Osteoblast (primary cell): Measurements from ENCODE around the gene DKK2. TPM values are rescaled to one million over a fixed set of nuclear protein-coding genes. Genes with fewer than 3 reads are reported as not detected.

Source experiments
- DNase-seq: peaks from one replicate; pipeline ENCODE4 v3.0.0; 2011; ENCODE audit warnings: low spot score, mixed read lengths; ENCODE audit not compliant: insufficient read length; ENCODE audit errors: missing footprints
- H2AFZ ChIP-seq: 2 replicates; pipeline ENCODE4 v1.6.0; 2011; ENCODE audit warnings: mild to moderate bottlenecking, low read length
- H3K27ac ChIP-seq: 2 replicates; pipeline ENCODE4 v1.5.1; 2011; ENCODE audit warnings: mild to moderate bottlenecking, low read depth, low read length, moderate library complexity
- H3K27me3 ChIP-seq: 2 replicates; pipeline ENCODE4 v1.6.0; 2012; ENCODE audit warnings: mild to moderate bottlenecking, control low read depth, inconsistent platforms, low read length, moderate library complexity; ENCODE audit not compliant: insufficient read depth
- H3K36me3 ChIP-seq: 2 replicates; pipeline ENCODE4 v1.5.1; 2011; ENCODE audit warnings: mild to moderate bottlenecking, low read length, control low read depth, moderate library complexity; ENCODE audit not compliant: insufficient read depth
- H3K4me1 ChIP-seq: 2 replicates; pipeline ENCODE4 v1.5.1; 2011; ENCODE audit warnings: mild to moderate bottlenecking, low read length, control low read depth, moderate library complexity; ENCODE audit not compliant: insufficient read depth
- H3K4me2 ChIP-seq: 2 replicates; pipeline ENCODE4 v1.6.0; 2011; ENCODE audit warnings: mild to moderate bottlenecking, low read length; ENCODE audit not compliant: insufficient read depth
- H3K4me3 ChIP-seq: fragments of 200-600 bp; sonication (generic); 3 replicates; pipeline ENCODE4 v1.5.1; 2012; ENCODE audit warnings: mild to moderate bottlenecking, low read length, inconsistent platforms; ENCODE audit not compliant: insufficient read depth
- H3K79me2 ChIP-seq: 2 replicates; pipeline ENCODE4 v1.6.0; 2012; ENCODE audit warnings: mild to moderate bottlenecking, low read length, control low read depth, inconsistent platforms; ENCODE audit not compliant: insufficient read depth
- H3K9me3 ChIP-seq: 2 replicates; pipeline ENCODE4 v1.5.1; 2011; ENCODE audit warnings: low read depth, low read length, control low read depth
- H4K20me1 ChIP-seq: 2 replicates; pipeline ENCODE4 v1.6.0; 2012; ENCODE audit warnings: mild to moderate bottlenecking, low read length, control low read depth; ENCODE audit not compliant: insufficient read depth
- total RNA-seq: library from RNA; depleted of rRNA; stranded (reverse); fragments of >200 nt; gene quantifications from 2 replicates; pipeline ENCODE4 v1.2.3, GENCODE V29; 2012
- TF ChIP-seq, protein P1 (sequence below): IDR thresholded peaks from 2 replicates; pipeline ENCODE4 v1.5.1; 2011; ENCODE audit warnings: mild to moderate bottlenecking, low read depth, low read length, moderate library complexity; ENCODE audit errors: extremely low read depth

The DKK2 gene
- total RNA-seq, 1 donor: not detected

DNA sequence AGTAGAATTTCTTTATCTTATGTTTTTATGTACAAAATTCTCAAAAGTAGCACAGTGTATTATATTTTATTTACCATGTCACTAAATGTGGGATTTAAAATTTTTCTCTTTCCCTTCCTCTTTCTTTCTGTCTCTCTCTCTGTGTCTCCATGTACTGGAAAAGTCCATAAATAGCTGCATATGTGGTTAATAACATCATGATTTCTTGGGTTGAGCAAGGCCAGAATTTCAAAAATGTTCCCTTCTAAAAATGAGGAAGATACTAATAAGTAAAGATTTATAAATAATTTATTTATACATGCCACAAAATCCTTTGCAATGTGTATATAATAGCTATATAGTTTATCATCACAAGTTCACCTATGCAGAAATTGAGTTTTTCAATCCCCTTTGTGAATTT, 29.1 kb upstream of the DKK2 start:
- no peaks in the 10 kb centered on the region for H3K27me3 ChIP-seq
- H2AFZ ChIP-seq: no peak overlapping the region
- TF ChIP-seq, protein P1, sequence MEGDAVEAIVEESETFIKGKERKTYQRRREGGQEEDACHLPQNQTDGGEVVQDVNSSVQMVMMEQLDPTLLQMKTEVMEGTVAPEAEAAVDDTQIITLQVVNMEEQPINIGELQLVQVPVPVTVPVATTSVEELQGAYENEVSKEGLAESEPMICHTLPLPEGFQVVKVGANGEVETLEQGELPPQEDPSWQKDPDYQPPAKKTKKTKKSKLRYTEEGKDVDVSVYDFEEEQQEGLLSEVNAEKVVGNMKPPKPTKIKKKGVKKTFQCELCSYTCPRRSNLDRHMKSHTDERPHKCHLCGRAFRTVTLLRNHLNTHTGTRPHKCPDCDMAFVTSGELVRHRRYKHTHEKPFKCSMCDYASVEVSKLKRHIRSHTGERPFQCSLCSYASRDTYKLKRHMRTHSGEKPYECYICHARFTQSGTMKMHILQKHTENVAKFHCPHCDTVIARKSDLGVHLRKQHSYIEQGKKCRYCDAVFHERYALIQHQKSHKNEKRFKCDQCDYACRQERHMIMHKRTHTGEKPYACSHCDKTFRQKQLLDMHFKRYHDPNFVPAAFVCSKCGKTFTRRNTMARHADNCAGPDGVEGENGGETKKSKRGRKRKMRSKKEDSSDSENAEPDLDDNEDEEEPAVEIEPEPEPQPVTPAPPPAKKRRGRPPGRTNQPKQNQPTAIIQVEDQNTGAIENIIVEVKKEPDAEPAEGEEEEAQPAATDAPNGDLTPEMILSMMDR: no peak
- H3K27ac ChIP-seq: no peak overlapping the region
- H3K9me3 ChIP-seq: no peaks in the 10 kb centered on the region
- no peak for DNase-seq
- H3K36me3 ChIP-seq: no peaks in the 10 kb centered on the region
- H4K20me1 ChIP-seq: no peaks in the 10 kb centered on the region
- H3K79me2 ChIP-seq: no peaks in the 10 kb centered on the region
- peaks cover 8% of the 10 kb centered on the region for H3K4me1 ChIP-seq
- H3K4me3 ChIP-seq: no peak overlapping the region
- H3K4me2 ChIP-seq: no peak overlapping the region

GRCh38 chr4:107060388-107060787, 24.3 kb upstream of the DKK2 start:
- Histone ChIP-seq H3K4me1 (no peaks in the 10 kb centered on the region), H3K36me3 (no peaks in the 10 kb centered on the region), H3K79me2 (no peaks in the 10 kb centered on the region), H3K9me3 (no peaks in the 10 kb centered on the region), H2AFZ (no peak overlapping the region), H3K4me2 (peak overlapping the region; percentile 32), H3K27ac (no peak overlapping the region), H3K27me3 (no peaks in the 10 kb centered on the region), H3K4me3 (no peak overlapping the region), H4K20me1 (no peaks in the 10 kb centered on the region)
- TF ChIP-seq, protein P1: no peak
- no peak for DNase-seq

GRCh38 chr4:107058828-107059227, 22.7 kb upstream of the DKK2 start:
- no peaks in the 10 kb centered on the region for H3K36me3 ChIP-seq
- no peak overlapping the region for H3K27ac ChIP-seq
- no peak overlapping the region for H3K4me2 ChIP-seq
- no peaks in the 10 kb centered on the region for H3K27me3 ChIP-seq
- no peaks in the 10 kb centered on the region for H3K4me1 ChIP-seq
- no peak overlapping the region for H3K4me3 ChIP-seq
- no peaks in the 10 kb centered on the region for H4K20me1 ChIP-seq
- H3K79me2 ChIP-seq: no peaks in the 10 kb centered on the region
- no peaks in the 10 kb centered on the region for H3K9me3 ChIP-seq
- TF ChIP-seq, protein P1: no peak
- peak; percentile 39 for DNase-seq
- H2AFZ ChIP-seq: no peak overlapping the region

GRCh38 chr4:107050525-107051135, 14.5 kb upstream of the DKK2 start:
- H4K20me1 ChIP-seq: no peaks in the 10 kb centered on the region
- no peak overlapping the region for H3K4me3 ChIP-seq
- no peaks in the 10 kb centered on the region for H3K36me3 ChIP-seq
- H3K27ac ChIP-seq: no peak overlapping the region
- H3K4me1 ChIP-seq: no peaks in the 10 kb centered on the region
- no peak overlapping the region for H2AFZ ChIP-seq
- TF ChIP-seq, protein P1: peak; percentile 65
- H3K79me2 ChIP-seq: no peaks in the 10 kb centered on the region
- H3K9me3 ChIP-seq: no peaks in the 10 kb centered on the region
- no peak overlapping the region for H3K4me2 ChIP-seq
- DNase-seq: peak; percentile 25
- H3K27me3 ChIP-seq: no peaks in the 10 kb centered on the region
